ENCODE measurements around the gene PARVA.

Gene PARVA

GRCh38 chr11:12459865-12460444, 82.6 kb downstream of the PARVA start:
- in situ Hi-C loops (cut with MboI; ENCODE audit: low pct_unique_long_range_greater_than_20kb, low sequenced_read_pairs, unreplicated experiment): no loop called here
- no peak for DNase-seq (ENCODE audit: low spot score)
- no peak for TF ChIP-seq CTCF (IDR thresholded peaks at IDR 0.05; ENCODE audit: extremely low read depth, insufficient read depth, missing control alignments)

- DNase-seq (ENCODE audit: low spot score): no peak
- in situ Hi-C loops (cut with MboI; ENCODE audit: low pct_unique_long_range_greater_than_20kb, low sequenced_read_pairs, unreplicated experiment): no loop called here
- TF ChIP-seq CTCF (IDR thresholded peaks at IDR 0.05; ENCODE audit: extremely low read depth, insufficient read depth, missing control alignments): no peak
These were observed 83.1 kb downstream of the PARVA start for GRCh38 chr11:12460466-12460865.

GRCh38 chr11:12461516-12461915, 84.1 kb downstream of the PARVA start:
- DNase-seq (ENCODE audit: low spot score): no peak
- in situ Hi-C loops (cut with MboI; ENCODE audit: low pct_unique_long_range_greater_than_20kb, low sequenced_read_pairs, unreplicated experiment): no loop called here
- TF ChIP-seq CTCF (IDR thresholded peaks at IDR 0.05; ENCODE audit: extremely low read depth, insufficient read depth, missing control alignments): no peak

GRCh38 chr11:12464303-12464702, 86.9 kb downstream of the PARVA start:
- no peak for DNase-seq (ENCODE audit: low spot score)
- in situ Hi-C loops (cut with MboI; ENCODE audit: low pct_unique_long_range_greater_than_20kb, low sequenced_read_pairs, unreplicated experiment): no loop called here
- no peak for TF ChIP-seq CTCF (IDR thresholded peaks at IDR 0.05; ENCODE audit: extremely low read depth, insufficient read depth, missing control alignments)

- no peak for TF ChIP-seq CTCF (IDR thresholded peaks at IDR 0.05; ENCODE audit: extremely low read depth, insufficient read depth, missing control alignments)
- in situ Hi-C loops (cut with MboI; ENCODE audit: low pct_unique_long_range_greater_than_20kb, low sequenced_read_pairs, unreplicated experiment): no loop called here
These were observed 88.0 kb downstream of the PARVA start for GRCh38 chr11:12465332-12465731.

GRCh38 chr11:12467610-12468009, 90.2 kb downstream of the PARVA start:
- TF ChIP-seq CTCF (IDR thresholded peaks at IDR 0.05; ENCODE audit: extremely low read depth, insufficient read depth, missing control alignments): no peak
- in situ Hi-C loops (cut with MboI; ENCODE audit: low pct_unique_long_range_greater_than_20kb, low sequenced_read_pairs, unreplicated experiment): no loop called here
- no peak for DNase-seq (ENCODE audit: low spot score)

More at GRCh38 chr11:12465332-12465731, 88.0 kb downstream of the PARVA start:
- no peak for DNase-seq (ENCODE audit: low spot score)

- in situ Hi-C loops (cut with MboI; ENCODE audit: low pct_unique_long_range_greater_than_20kb, low sequenced_read_pairs, unreplicated experiment): no loop called here
- DNase-seq (ENCODE audit: low spot score): no peak
- no peak for TF ChIP-seq CTCF (IDR thresholded peaks at IDR 0.05; ENCODE audit: extremely low read depth, insufficient read depth, missing control alignments)
These were observed 92.1 kb downstream of the PARVA start for GRCh38 chr11:12469451-12469850.
